SK-N-SH treated with all-trans-retinoic acid at 6 μM for 48 hours (cell line): ENCODE data around the gene FEN1.

ENCODE experiments used
- GLIS3 ChIP-seq: fragments of 250-450 bp; sonication (Bioruptor Pico); IDR thresholded peaks from 2 replicates; pipeline ENCODE4 v1.5.0; 2020; ENCODE audit warnings: mild to moderate bottlenecking, moderate library complexity
- ZC3H10 ChIP-seq: fragments of 250-450 bp; sonication (Bioruptor Pico); IDR thresholded peaks from 2 replicates; pipeline ENCODE4 v1.5.1; 2021; ENCODE audit warnings: mild to moderate bottlenecking, moderate library complexity
- ZFP30 ChIP-seq: fragments of 450-650 bp; formaldehyde crosslinking; IDR thresholded peaks from 2 replicates; pipeline ENCODE4 v1.5.0; 2022; ENCODE audit warnings: mild to moderate bottlenecking, moderate library complexity
- TF ChIP-seq, protein P1 (sequence below): fragments of 250-450 bp; sonication (Bioruptor Pico); IDR thresholded peaks from 2 replicates; pipeline ENCODE4 v1.8.0; 2021; ENCODE audit warnings: low read depth, mild to moderate bottlenecking, moderate library complexity, borderline replicate concordance
- TF ChIP-seq, protein P2 (sequence below): fragments of 250-450 bp; sonication (Bioruptor Pico); IDR thresholded peaks from 2 replicates; pipeline ENCODE4 v1.8.0; 2020; ENCODE audit warnings: mild to moderate bottlenecking, moderate library complexity, borderline replicate concordance
- TF ChIP-seq, protein P3 (sequence below): fragments of 250-450 bp; sonication (Bioruptor Pico); IDR thresholded peaks from 2 replicates; pipeline ENCODE4 v1.5.1; 2020; ENCODE audit warnings: low read depth, mild to moderate bottlenecking, moderate library complexity

DNA sequence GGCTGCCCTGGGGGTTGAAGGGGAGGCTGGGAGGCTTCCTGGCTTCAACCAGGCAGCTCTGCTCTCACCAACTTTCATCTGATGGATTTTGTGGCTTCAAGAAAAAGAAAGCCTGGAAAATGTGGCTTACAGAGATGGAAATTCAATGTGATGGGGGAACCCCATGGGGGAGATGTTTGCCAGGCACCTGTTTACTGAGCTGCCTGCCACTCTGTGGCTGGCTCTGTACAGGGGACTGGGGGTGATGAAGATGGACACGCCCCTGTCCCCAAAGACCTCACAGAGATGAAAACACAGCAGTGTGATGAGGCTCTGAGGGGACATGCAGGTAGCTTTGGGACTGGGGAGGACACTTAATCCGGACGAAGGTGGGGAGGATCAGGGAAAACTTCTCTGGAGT is 10.4 kb upstream of the FEN1 start:
- no peak for TF ChIP-seq ZC3H10 (CRISPR knock-in tag)
- TF ChIP-seq, protein P1, sequence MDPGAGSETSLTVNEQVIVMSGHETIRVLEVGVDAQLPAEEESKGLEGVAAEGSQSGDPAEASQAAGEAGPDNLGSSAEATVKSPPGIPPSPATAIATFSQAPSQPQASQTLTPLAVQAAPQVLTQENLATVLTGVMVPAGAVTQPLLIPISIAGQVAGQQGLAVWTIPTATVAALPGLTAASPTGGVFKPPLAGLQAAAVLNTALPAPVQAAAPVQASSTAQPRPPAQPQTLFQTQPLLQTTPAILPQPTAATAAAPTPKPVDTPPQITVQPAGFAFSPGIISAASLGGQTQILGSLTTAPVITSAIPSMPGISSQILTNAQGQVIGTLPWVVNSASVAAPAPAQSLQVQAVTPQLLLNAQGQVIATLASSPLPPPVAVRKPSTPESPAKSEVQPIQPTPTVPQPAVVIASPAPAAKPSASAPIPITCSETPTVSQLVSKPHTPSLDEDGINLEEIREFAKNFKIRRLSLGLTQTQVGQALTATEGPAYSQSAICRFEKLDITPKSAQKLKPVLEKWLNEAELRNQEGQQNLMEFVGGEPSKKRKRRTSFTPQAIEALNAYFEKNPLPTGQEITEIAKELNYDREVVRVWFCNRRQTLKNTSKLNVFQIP (CRISPR knock-in tag): no peak
- TF ChIP-seq, protein P2, sequence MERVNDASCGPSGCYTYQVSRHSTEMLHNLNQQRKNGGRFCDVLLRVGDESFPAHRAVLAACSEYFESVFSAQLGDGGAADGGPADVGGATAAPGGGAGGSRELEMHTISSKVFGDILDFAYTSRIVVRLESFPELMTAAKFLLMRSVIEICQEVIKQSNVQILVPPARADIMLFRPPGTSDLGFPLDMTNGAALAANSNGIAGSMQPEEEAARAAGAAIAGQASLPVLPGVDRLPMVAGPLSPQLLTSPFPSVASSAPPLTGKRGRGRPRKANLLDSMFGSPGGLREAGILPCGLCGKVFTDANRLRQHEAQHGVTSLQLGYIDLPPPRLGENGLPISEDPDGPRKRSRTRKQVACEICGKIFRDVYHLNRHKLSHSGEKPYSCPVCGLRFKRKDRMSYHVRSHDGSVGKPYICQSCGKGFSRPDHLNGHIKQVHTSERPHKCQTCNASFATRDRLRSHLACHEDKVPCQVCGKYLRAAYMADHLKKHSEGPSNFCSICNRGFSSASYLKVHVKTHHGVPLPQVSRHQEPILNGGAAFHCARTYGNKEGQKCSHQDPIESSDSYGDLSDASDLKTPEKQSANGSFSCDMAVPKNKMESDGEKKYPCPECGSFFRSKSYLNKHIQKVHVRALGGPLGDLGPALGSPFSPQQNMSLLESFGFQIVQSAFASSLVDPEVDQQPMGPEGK (CRISPR knock-in tag): no peak
- TF ChIP-seq, protein P3, sequence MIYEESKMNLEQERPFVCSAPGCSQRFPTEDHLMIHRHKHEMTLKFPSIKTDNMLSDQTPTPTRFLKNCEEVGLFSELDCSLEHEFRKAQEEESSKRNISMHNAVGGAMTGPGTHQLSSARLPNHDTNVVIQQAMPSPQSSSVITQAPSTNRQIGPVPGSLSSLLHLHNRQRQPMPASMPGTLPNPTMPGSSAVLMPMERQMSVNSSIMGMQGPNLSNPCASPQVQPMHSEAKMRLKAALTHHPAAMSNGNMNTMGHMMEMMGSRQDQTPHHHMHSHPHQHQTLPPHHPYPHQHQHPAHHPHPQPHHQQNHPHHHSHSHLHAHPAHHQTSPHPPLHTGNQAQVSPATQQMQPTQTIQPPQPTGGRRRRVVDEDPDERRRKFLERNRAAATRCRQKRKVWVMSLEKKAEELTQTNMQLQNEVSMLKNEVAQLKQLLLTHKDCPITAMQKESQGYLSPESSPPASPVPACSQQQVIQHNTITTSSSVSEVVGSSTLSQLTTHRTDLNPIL (CRISPR knock-in tag): no peak
- no peak for TF ChIP-seq ZFP30 (CRISPR knock-in tag)
- no peak for TF ChIP-seq GLIS3 (CRISPR knock-in tag)
